HCT116 (cell line): ENCODE data around the gene ANKRD13B. TPM values are rescaled to one million over a fixed set of nuclear protein-coding genes. Genes with fewer than 3 reads are reported as not detected.

Experiments used
- ATAC-seq: fragments of 200-7000 bp; cut with Tn5 transposase; 2 replicates; pipeline ENCODE4 v1.9.1; 2020; ENCODE audit warnings: mild to moderate bottlenecking, moderate library complexity
- BruUV-seq: library from RNA; stranded (reverse); fragments of 400-500 nt; replicated peaks from 2 replicates; lab custom pipeline; 2021; lab: Mats Ljungman, UMichigan
- CTCF ChIA-PET: fragments of 300-600 bp; sonication (Branson Sonifier 250); formaldehyde crosslinking; loops from one replicate; lab custom pipeline; 2021; ENCODE audit warnings: antibody characterized with exemption; lab: Charles Lee
- POLR2A ChIA-PET: fragments of 300-600, 350-600 bp; sonication (Branson Sonifier 250); formaldehyde crosslinking; loops from one replicate; lab custom pipeline; 2021; ENCODE audit warnings: antibody characterized with exemption; lab: Charles Lee
- RAD21 ChIA-PET, 2 experiments: fragments of 300-600 bp; sonication (Branson Sonifier 250); formaldehyde crosslinking; loops; one replicate each; lab custom pipeline; 2023; ENCODE audit warnings: low total read pairs in 2 of 2; ENCODE audit not compliant: uncharacterized antibody in 2 of 2, unreplicated experiment in 2 of 2, low non-redundant PET in 1 of 2; lab: Charles Lee
- DNase-seq: peaks from one replicate; pipeline ENCODE4 v3.0.0-alpha.2; 2010; ENCODE audit warnings: low read depth, low spot score
- H2AFZ ChIP-seq: fragments of 200-600 bp; shearing (Covaris generic), sonication (generic); 2 replicates; pipeline ENCODE4 v1.6.1; 2017; ENCODE audit warnings: low read depth, mixed run types, mixed read lengths, antibody characterized with exemption, low read length; ENCODE audit not compliant: poor library complexity, severe bottlenecking
- H3K27ac ChIP-seq: 2 replicates; pipeline ENCODE4 v1.5.1; 2012; ENCODE audit warnings: low read depth, low read length
- H3K27me3 ChIP-seq: fragments of 200-600 bp; sonication (generic); 2 replicates; pipeline ENCODE4 v1.6.1; 2016; ENCODE audit warnings: mixed run types, low read length, mixed read lengths; ENCODE audit not compliant: insufficient read depth
- H3K36me3 ChIP-seq, 2 experiments: fragments of 200-500 bp in 1 of 2; fragments of 200-600 bp in 1 of 2; sonication (Bioruptor generic) in 1 of 2; sonication (generic) in 1 of 2; 2 replicates each; pipeline versions ENCODE4 v1.5.1 to v1.6.1; 2014 to 2016; ENCODE audit warnings: low read length in 2 of 2, inconsistent platforms in 1 of 2, mixed read lengths in 1 of 2, mixed run types in 1 of 2; ENCODE audit not compliant: insufficient read depth in 2 of 2, control insufficient read depth in 1 of 2
- H3K4me1 ChIP-seq, 2 experiments: fragments of 200-600 bp in 1 of 2; sonication (generic) in 1 of 2; 2 replicates each; pipeline versions ENCODE4 v1.5.1 to v1.6.1; 2012 to 2017; ENCODE audit warnings: low read length in 2 of 2, inconsistent platforms in 1 of 2, mild to moderate bottlenecking in 1 of 2, mixed read lengths in 1 of 2, mixed run types in 1 of 2, moderate library complexity in 1 of 2; ENCODE audit not compliant: insufficient read depth in 2 of 2, control insufficient read depth in 1 of 2
- H3K4me2 ChIP-seq: fragments of 200-600 bp; sonication (generic); 2 replicates; pipeline ENCODE4 v1.6.1; 2017; ENCODE audit warnings: mixed run types, low read length, mixed read lengths
- H3K4me3 ChIP-seq, 2 experiments: fragments of 200-600 bp in 1 of 2; sonication (generic) in 1 of 2; replicated peaks in 1 of 2; 2 replicates each; pipeline ENCODE4 v1.5.1; 2011 to 2016; ENCODE audit warnings: low read length in 2 of 2, control low read depth in 1 of 2, low read depth in 1 of 2, mild to moderate bottlenecking in 1 of 2, mixed read lengths in 1 of 2, mixed run types in 1 of 2
- H3K79me2 ChIP-seq: fragments of 200-600 bp; sonication (generic); 2 replicates; pipeline ENCODE4 v1.6.1; 2017; ENCODE audit warnings: mild to moderate bottlenecking, mixed run types, low read length, moderate library complexity, mixed read lengths; ENCODE audit not compliant: insufficient read depth
- H3K9ac ChIP-seq: fragments of 200-600 bp; sonication (generic); 2 replicates; pipeline ENCODE4 v1.6.1; 2016; ENCODE audit warnings: low read length, mixed read lengths
- H3K9me2 ChIP-seq: fragments of 200-600 bp; sonication (generic), shearing (Covaris generic); 2 replicates; pipeline ENCODE4 v1.6.1; 2017; ENCODE audit warnings: mixed run types, mild to moderate bottlenecking, moderate library complexity; ENCODE audit not compliant: insufficient read depth
- H3K9me3 ChIP-seq, 2 experiments: fragments of 200-500 bp in 1 of 2; fragments of 200-600 bp in 1 of 2; sonication (Bioruptor generic) in 1 of 2; sonication (generic) in 1 of 2; 2 replicates each; pipeline ENCODE4 v1.6.1; 2014 to 2017; ENCODE audit warnings: low read length in 2 of 2, mixed read lengths in 2 of 2, inconsistent platforms in 1 of 2, low read depth in 1 of 2, mild to moderate bottlenecking in 1 of 2, mixed run types in 1 of 2, moderate library complexity in 1 of 2; ENCODE audit not compliant: control insufficient read depth in 1 of 2, insufficient read depth in 1 of 2
- H4K20me1 ChIP-seq: fragments of 200-600 bp; sonication (generic), shearing (Covaris generic); 2 replicates; pipeline ENCODE4 v1.6.1; 2017; ENCODE audit warnings: mixed run types, mild to moderate bottlenecking, moderate library complexity; ENCODE audit not compliant: insufficient read depth
- CEBPB ChIP-seq: IDR thresholded peaks from 2 replicates; pipeline ENCODE4 v1.6.1; 2012; ENCODE audit warnings: low read depth
- ELF1 ChIP-seq: IDR thresholded peaks from 2 replicates; pipeline ENCODE4 v1.6.1; 2012; ENCODE audit warnings: low read depth, borderline replicate concordance
- EZH2phosphoT487 ChIP-seq: fragments of 200-600 bp; IDR thresholded peaks from 2 replicates; pipeline ENCODE4 v1.6.1; 2018; ENCODE audit warnings: antibody characterized with exemption, borderline replicate concordance
- RAD21 ChIP-seq: IDR thresholded peaks from 2 replicates; pipeline ENCODE4 v1.6.1; 2012; ENCODE audit warnings: low read depth, mild to moderate bottlenecking
- SIN3A ChIP-seq: IDR thresholded peaks from 2 replicates; pipeline ENCODE4 v1.6.1; 2012; ENCODE audit warnings: low read depth
- SP1 ChIP-seq: IDR thresholded peaks from 2 replicates; pipeline ENCODE4 v1.6.1; 2012; ENCODE audit warnings: low read depth
- SRF ChIP-seq: IDR thresholded peaks from 2 replicates; pipeline ENCODE4 v1.6.1; 2012; ENCODE audit warnings: low read depth
- ZFX ChIP-seq: fragments of 450-650 bp; IDR thresholded peaks from 2 replicates; pipeline ENCODE4 v1.6.1; 2017
- intact Hi-C: fragments of 100-400 bp; cut with micrococcal nuclease; formaldehyde crosslinking; loops from 2 replicates; pipeline ENCODE4 v1.10.0; 2022
- total RNA-seq: library from RNA; stranded (reverse); gene quantifications from one replicate; pipeline ENCODE4 v1.2.1, GENCODE V29; 2021; ENCODE audit not compliant: unreplicated experiment
- TF ChIP-seq, protein P1 (sequence below): IDR thresholded peaks from 2 replicates; pipeline ENCODE4 v1.6.1; 2012
- TF ChIP-seq, protein P2 (sequence below): IDR thresholded peaks from 2 replicates; pipeline ENCODE4 v1.6.1; 2011; ENCODE audit warnings: mild to moderate bottlenecking, low read length, moderate library complexity; ENCODE audit not compliant: insufficient replicate concordance; ENCODE audit errors: extremely low read depth
- TF ChIP-seq, protein P3 (sequence below): IDR thresholded peaks from 2 replicates; pipeline ENCODE4 v1.6.1; 2012; ENCODE audit warnings: low read depth

Gene ANKRD13B
- total RNA-seq, 1 experiment from 2014 or later: 27.4 TPM

DNA sequence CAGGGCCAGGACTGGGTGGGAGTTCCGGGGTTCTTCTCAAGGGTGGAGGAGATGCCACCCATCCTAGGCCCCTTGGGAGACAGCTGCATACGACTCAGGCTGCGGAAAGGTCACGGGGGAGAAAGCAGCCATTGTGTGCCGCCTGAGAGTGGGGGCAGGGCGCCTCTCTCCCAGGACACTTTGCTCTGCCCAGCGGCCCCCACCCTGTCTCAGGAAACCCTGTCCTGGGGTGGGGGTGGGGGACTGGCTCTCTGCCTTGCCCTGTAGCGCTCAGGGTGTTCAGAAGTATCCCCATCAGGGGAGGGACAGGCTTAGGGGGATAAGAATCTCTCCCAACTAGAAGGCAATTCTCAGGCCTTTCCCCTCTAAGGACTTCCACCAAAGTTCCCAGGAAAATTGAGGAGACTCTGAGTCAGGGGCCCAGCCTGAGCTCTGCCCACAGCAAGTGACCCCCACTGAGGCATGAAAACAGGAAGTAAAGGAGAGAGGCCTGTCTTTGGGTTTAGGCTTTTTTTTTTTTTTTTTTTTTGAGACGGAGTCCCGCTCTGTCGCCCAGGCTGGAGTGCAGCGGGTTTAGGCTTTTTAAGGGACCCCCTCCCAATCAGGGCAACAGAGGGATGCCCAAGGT lies 8.4 kb upstream of the ANKRD13B start:
- Histone ChIP-seq H3K9me3 (no peaks in the 10 kb centered on the region), H3K4me1 (peaks cover 13 to 53% of the 10 kb centered on the region in 2 experiments; a peak in 3 of 4 replicates), H3K4me2 (no peak overlapping the region), H3K4me3 (no peak overlapping the region), H3K79me2 (peaks cover 62% of the 10 kb centered on the region), H3K27ac (peak overlapping the region; percentile 32; the same call in 1 of the 2 replicates), H2AFZ (no peak overlapping the region), H3K36me3 (peaks cover 2 to 4% of the 10 kb centered on the region in 2 experiments; a peak in 2 of 4 replicates), H3K9me2 (no peaks in the 10 kb centered on the region), H3K27me3 (no peaks in the 10 kb centered on the region), H4K20me1 (no peaks in the 10 kb centered on the region), H3K9ac (no peak overlapping the region)
- no peak for ATAC-seq
- POLR2A ChIA-PET: no interaction called here
- RAD21 ChIA-PET: no interaction called here
- DNase-seq: no peak
- CTCF ChIA-PET: interaction anchor here (1.0 kb wide), 1 partner anchor 7 kb away, joined by 4 read pairs; no protein-coding TSS in a partner anchor
- no peak for TF ChIP-seq RAD21
- TF ChIP-seq CEBPB: no peak
- TF ChIP-seq, protein P1, sequence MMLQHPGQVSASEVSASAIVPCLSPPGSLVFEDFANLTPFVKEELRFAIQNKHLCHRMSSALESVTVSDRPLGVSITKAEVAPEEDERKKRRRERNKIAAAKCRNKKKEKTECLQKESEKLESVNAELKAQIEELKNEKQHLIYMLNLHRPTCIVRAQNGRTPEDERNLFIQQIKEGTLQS: no peak
- no peak for TF ChIP-seq EZH2phosphoT487
- TF ChIP-seq SIN3A: no peak
- no peak for TF ChIP-seq ZFX
- TF ChIP-seq, protein P2, sequence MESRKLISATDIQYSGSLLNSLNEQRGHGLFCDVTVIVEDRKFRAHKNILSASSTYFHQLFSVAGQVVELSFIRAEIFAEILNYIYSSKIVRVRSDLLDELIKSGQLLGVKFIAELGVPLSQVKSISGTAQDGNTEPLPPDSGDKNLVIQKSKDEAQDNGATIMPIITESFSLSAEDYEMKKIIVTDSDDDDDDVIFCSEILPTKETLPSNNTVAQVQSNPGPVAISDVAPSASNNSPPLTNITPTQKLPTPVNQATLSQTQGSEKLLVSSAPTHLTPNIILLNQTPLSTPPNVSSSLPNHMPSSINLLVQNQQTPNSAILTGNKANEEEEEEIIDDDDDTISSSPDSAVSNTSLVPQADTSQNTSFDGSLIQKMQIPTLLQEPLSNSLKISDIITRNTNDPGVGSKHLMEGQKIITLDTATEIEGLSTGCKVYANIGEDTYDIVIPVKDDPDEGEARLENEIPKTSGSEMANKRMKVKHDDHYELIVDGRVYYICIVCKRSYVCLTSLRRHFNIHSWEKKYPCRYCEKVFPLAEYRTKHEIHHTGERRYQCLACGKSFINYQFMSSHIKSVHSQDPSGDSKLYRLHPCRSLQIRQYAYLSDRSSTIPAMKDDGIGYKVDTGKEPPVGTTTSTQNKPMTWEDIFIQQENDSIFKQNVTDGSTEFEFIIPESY: no peak
- TF ChIP-seq, protein P3, sequence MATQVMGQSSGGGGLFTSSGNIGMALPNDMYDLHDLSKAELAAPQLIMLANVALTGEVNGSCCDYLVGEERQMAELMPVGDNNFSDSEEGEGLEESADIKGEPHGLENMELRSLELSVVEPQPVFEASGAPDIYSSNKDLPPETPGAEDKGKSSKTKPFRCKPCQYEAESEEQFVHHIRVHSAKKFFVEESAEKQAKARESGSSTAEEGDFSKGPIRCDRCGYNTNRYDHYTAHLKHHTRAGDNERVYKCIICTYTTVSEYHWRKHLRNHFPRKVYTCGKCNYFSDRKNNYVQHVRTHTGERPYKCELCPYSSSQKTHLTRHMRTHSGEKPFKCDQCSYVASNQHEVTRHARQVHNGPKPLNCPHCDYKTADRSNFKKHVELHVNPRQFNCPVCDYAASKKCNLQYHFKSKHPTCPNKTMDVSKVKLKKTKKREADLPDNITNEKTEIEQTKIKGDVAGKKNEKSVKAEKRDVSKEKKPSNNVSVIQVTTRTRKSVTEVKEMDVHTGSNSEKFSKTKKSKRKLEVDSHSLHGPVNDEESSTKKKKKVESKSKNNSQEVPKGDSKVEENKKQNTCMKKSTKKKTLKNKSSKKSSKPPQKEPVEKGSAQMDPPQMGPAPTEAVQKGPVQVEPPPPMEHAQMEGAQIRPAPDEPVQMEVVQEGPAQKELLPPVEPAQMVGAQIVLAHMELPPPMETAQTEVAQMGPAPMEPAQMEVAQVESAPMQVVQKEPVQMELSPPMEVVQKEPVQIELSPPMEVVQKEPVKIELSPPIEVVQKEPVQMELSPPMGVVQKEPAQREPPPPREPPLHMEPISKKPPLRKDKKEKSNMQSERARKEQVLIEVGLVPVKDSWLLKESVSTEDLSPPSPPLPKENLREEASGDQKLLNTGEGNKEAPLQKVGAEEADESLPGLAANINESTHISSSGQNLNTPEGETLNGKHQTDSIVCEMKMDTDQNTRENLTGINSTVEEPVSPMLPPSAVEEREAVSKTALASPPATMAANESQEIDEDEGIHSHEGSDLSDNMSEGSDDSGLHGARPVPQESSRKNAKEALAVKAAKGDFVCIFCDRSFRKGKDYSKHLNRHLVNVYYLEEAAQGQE: no peak
- no peak for TF ChIP-seq SRF
- no peak for TF ChIP-seq ELF1
- TF ChIP-seq SP1: no peak
- intact Hi-C loops: no loop called here
- no TSS peak for BruUV-seq
